HG03439 (cell line): Measurements from ENCODE around the gene BEX1.
"Not testable (repeated sequence)": the region's sequence is repeated elsewhere in the genome, so short reads cannot be mapped to it uniquely, and the experiment has no call there.

ENCODE experiments used
- ATAC-seq: cut with Tn5 transposase; IDR thresholded peaks from one replicate; pipeline ENCODE4 v1.9.1; 2021; ENCODE audit warnings: mild to moderate bottlenecking, moderate library complexity; ENCODE audit not compliant: unreplicated experiment

The BEX1 gene

DNA sequence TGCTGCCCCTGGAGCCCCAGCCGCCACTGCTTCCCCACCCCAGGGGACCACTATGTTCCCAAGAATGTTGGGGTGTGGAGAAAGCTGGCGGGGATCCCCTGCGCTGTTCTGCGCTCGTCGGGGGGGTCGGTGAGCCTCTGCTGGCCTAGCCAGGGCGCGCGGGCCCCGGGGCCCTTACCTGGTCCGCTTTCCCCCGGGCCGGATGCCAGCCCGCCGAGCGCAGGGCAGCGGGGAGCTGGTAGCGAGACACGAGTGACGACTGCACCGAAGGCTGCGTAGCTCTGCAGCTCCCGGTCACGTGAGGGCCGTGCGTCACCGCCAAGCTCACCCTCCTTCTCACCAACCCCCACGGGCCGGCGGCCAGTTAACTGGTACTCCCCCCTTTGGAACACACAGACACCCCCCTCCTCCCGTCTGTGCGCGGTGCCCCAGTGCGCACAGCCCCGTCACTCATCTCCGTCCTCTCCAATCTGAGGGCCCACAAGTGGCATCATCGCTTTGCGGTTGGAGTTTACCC, at the start of gene BEX1:
Gene BEX1 (minus strand): TSS at position 254 of the 517 bp plus-strand sequence. CDS start 897 bp downstream, outside the sequence.
- no peak for ATAC-seq

DNA sequence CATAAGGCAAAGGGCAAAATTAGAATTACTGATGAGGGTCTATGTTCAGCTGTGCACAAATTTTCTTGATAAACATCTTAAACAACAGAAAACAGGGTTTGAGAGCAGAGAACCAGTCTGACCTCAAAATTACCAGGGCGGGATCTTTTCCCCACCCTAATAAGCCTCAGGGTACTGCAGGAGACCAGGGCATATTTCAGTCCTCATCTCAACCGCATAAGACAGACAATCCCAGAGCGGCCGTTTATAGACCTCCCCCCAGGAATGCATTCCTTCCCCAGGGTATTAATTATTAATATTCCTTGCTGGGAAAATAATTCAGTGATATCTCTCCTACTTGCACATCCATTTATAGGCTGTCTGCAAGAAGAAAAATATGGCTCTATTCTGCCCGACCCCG, 45.5 kb upstream of the BEX1 start:
- ATAC-seq, result not testable (repeated sequence)

DNA sequence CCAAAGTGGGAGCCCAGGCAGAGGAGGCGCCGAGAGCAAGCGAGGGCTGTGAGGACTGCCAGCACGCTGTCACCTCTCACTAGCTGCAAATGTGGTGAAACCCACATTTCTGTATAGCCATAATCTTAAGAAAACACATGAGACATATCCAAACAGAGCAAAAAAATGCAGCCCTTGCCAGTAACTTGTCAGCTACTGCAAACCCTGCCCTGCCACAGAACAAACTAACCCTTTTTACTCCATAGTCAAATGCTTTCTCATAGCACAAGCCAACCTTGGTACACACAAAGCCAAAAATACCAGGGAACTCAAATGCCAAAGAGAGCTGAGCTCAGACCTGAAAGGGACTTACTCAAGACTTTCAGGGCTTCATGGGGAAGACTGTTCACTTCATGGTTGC, 43.9 kb upstream of the BEX1 start:
- no peak for ATAC-seq

DNA sequence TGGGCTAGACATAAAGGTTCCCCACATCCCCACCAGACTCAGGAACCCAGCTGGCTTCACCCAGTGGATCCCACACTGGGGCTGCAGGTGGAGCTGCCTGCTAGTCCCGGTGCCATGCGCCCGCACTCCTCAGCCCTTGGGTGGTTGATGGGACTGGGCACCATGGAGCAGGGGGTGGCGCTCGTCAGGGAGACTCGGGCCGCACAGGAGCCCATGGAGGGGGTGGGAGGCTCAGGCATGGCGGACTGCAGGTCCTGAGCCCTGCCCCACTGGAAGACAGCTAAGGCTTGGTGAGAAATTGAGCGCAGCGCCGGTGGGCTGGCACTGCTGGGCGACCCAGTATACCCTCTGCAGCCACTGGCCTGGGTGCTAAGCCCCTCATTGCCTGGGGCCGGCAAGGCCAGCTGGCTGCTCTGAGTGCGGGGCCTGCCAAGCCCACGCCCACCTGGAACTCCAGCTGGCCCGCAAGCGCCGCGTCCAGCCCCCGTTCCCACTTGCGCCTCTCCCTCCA, 43.3 kb upstream of the BEX1 start:
- not testable (repeated sequence) for ATAC-seq

DNA sequence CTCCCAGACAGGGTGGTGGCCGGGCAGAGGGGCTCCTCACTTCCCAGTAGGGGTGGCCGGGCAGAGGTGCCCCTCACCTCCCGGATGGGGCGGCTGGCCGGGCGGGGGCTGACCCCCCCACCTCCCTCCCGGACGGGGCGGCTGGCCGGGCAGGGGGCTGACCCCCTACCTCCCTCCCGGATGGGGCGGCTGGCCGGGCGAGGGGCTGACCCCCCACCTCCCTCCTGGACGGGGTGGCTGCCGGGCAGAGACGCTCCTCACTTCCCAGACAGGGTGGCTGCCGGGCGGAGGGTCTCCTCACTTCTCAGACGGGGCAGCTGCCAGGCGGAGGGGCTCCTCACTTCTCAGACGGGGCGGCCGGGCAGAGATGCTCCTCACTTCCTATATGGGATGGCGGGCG, 40.4 kb upstream of the BEX1 start:
- not testable (repeated sequence) for ATAC-seq

DNA sequence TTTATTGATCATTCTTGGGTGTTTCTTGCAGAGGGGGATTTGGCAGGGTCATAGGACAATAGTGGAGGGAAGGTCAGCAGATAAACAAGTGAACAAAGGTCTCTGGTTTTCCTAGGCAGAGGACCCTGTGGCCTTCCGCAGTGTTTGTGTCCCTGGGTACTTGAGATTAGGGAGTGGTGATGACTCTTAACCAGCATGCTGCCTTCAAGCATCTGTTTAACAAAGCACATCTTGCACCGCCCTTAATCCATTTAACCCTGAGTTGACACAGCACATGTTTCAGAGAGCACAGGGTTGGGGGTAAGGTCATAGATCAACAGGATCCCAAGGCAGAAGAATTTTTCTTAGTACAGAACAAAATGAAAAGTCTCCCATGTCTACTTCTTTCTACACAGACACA, 39.9 kb upstream of the BEX1 start:
- ATAC-seq, result not testable (repeated sequence)

DNA sequence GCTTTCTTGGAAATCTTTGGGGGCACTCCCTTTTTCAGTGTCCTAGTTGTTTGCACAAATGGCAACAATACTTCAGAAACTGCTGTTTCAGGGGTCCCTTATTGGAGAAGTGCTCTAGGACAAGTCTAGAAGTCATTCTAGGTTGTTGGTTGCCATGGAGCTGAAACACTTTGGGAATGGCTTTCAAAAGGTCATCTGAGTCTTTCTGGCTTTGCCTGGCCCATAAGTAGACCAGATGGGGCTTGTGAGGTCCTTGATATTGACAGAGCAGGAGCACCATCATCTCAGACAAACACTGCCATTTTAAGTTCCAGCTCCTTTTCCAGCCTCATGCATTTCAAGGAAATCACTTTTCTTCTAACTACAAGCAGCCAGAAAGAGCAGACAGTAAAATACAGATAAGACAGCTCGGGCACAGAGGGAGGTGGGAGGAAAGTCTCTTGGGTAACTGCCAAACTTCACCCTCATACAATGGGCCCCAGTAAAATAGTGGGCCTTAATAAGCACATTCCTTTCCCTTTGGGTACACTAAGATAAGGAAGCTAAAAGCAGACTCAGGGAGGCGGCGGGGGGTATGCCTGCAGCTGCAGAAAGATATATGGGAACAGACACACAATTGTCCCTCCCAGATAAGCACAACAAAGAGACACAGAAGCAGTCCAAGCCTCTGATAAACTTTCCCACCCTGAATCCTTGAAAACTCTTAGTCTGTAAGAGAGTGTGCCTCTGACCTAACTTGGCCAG, 37.5 kb upstream of the BEX1 start:
- ATAC-seq, result no peak

DNA sequence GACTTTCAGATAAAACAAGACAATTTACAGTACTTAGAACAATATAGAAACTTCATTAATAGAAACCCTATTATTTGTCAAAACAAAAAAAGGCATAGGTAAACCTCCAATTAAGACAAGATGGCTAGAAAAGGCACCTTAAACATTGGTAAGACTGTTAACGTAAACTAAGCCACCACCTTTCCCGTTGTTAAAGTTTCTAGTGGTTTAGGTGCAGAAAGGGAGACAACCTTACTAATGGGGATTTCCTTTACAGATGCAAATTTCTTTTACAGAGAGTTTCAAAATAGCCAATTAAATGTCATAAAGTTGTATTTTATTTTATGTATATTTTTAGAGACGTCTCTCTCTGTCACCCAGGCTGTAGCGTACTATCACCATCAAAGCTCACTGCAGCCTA, 36.5 kb upstream of the BEX1 start:
- ATAC-seq, result no peak

DNA sequence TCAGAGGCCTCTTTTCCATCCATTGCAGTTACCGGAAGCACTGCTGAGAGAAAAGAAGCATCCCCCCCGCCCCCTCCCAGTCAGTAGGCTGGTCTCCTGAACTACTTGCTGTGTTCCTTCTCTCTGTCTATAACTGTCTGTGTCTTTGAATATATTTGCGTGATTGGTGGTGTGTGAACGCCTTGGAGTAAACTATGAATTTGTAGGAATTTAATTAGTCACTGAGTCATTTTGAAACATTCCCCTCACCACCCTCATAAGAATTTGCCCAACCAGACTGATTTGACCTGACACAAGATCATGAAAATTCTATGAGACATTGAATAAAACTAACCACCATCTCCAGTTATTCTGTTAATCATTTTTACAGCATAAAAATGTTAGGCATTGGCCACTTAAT, 35.7 kb upstream of the BEX1 start:
- no peak for ATAC-seq

DNA sequence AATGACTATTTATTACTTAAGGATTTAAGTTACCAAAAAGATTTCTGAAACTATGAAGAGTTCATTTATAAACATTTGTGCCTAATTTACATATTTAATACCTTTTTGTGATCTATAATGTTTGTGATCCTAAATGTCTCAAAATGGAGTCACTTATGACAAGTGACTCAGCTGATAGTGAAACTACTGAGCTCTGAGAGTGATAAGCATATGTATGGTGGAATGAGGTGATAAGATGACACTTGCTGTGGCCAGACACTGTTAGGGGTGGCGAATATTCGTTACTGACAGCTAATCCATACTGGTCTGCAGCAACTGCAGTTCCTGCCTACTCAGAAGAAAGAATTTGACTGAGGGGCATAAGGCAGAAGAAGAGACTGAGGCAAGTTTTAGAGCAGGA, 34.5 kb upstream of the BEX1 start:
- no peak for ATAC-seq

DNA sequence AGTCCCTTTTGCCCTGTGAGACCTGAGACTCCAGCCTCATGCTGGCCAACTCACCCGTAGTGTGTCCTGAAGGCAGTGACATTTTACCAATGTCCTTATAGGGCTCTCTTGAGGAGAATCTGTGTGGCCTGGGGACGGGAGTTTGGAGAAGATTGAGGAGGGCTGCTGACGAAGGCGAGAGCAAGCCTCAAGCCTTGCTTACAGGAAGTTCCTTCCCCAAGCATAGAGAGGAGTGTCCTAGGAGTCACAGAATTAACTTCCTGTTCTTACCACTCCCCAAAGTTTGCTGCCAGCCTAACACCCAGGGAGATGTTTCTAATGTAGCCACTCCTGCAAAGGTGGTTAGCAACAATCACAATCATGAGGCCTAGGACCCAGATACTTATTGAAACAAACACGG, 29.0 kb upstream of the BEX1 start, which contains the start of gene NXF3:
Gene NXF3 (minus strand): TSS at position 202 of the 400 bp plus-strand sequence. CDS start 120 bp downstream, at position 82.
- ATAC-seq, result no peak

DNA sequence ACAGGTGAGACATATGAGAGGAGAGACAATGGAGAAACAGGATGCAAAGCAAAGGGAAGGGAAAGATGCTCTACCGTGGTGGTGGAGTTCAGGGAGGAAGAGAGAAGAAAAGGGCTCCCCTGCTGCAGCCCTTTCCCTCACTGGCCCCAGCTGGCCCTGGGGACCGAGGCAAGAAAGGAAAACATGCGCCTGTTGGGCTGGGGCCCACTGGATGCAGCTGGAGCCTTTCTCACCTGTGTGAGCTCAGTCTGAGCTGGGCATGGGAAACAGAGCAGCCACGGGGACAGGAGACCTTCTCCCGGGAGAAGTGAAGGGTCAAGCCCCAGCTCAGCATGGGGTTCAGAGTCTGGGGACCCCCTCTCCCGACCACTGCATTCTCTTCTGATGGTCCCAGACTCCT, 17.1 kb upstream of the BEX1 start:
- no peak for ATAC-seq

DNA sequence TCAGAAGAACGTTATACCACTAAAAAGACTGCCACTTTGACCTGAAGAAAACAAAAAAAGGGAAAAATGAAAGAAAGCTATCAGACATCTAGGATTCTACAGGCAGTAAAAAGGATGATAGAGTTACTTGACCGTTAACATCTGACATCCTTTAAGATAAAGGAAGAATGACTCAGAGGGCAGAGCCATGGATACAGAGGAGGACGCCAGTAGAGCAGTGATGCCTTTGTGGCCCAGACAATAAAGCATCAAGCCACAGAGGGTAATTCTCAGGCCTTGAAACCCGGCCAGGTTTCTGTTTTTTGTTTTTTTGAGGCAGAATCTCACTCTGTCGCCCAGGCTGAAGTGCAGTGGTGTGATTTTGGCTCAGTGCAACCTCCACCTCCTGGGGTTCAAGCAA, 9.5 kb upstream of the BEX1 start:
- ATAC-seq, result no peak

DNA sequence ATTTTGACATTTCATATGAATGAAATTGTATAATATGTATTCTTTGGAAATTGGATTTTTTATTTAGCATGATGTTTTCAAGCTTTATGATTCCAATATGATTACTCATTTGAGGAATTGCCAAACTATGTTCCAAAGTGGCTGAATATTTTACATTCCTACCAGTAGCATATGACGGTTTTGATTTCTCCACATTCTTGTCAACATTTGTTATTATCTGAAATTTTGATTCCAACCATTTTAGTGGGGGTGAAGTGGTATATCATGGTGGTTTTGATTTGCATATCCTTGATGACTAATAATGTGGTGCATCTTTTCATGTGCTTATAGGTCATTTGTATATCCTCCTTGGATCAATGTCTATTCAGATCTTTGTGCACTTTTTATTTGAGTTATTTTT, 2.6 kb upstream of the BEX1 start:
- ATAC-seq, result no peak

DNA sequence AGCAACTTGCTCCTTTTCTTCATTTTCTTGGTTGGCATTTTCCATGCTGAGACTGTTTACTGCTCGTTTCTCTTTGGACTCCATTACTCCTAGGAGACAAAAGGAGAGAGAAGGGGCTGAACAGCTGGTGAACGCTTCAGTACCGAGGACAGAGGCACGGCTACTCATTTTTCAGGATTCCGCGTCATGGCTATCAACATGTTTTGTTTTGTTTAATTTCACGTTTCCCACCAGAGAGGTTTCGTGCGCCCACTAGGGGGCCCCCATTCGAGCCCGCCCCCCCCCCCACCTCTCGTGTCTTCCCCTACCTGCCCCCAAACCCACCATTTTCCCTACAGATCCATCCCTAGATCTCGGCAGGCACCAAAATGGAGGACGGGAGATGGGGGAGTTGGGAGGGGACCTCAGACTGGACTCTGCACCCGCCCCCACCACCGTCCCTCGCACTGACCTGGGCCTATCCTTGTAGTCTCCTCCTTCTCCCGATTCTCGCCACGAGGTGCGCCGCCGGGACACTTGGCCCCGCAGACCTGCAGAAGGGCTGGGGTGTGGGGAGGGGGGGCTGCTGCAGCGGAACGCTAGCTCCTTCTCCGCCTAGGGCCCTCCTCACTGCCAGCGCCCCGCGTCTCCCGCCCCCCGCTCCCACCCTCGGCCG, 653 bp downstream of the BEX1 start:
- no peak for ATAC-seq

DNA sequence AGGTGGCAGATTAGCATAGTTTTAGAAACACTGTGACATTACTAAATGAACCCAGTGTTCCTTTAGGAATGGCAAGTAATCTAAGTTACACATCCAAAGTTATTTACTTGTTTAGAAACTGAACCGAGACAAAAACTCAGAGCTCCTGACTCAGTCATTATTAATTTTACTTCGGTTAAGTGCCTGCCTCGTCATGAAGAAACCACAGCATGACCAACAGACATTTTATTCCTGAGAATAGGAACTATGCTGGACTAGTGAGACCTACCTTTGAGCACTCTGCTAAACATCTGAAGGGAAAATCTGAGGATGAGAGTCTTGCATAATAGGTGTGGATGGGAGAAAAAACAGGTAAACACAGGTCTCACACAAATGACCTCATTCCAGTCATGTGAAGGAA, 2.5 kb downstream of the BEX1 start:
- ATAC-seq, result no peak

DNA sequence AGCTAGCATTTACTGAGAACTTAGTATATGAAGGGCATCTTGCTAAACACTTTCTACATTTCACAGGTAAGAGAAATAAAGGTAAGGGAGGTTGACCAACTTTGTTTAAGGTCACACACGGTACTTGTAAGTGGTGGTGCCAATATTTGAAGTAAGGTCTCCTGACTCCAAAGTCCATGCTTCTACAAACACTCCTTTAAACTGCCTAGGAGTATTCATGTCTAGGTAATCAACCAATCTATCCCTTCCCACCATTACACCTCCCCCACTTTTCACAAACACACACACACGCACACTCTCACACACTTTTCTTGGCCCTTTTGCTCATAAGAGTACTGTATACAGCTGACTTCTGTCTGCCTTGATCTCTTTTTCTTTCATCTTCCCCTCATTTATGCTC, 7.1 kb downstream of the BEX1 start:
- no peak for ATAC-seq

DNA sequence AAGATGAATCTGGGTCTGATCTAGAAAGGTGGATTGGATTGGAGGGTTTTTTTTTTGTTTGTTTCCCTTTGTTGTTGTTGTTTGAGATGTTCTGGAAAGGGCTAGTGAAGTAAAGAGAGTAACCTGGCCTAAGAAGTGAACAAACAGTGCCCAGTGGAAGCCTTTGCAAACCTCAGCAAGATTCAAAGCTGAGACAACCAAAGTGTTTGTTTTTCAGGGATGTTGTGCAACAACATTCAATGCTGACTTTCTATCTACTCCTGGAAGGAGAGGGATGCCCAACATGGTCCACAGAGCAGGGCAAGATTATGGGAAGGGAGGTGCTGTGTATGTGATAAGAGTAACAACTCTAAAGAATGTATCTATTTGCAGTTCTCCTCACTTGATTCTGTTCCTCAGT, 11.3 kb downstream of the BEX1 start:
- no peak for ATAC-seq

DNA sequence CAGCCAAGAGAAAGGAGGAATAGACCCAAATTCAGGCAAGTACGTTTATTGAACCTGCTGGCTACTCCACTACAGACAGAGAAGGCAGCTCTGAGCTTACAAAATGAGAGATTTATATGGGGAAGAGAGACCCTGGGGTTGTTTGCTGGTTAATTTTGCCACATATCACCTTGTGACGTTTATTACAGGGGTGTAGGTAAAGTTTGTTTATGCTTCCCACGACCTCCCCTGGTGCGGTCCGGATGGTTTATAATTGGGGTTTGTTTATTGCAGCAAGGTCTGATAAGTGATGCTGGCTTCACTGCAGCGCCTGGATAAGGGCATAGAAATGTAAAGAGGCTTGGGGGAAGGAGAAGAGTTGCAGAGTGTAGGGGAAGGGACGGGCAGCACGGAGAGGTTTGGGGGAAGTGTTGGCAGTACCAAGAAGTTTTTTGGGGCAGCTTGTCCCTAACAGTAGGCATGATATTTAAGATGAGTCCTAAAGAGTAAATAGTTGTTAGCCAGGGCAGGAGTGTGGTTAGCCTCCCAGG, 12.6 kb downstream of the BEX1 start:
- ATAC-seq, result no peak

DNA sequence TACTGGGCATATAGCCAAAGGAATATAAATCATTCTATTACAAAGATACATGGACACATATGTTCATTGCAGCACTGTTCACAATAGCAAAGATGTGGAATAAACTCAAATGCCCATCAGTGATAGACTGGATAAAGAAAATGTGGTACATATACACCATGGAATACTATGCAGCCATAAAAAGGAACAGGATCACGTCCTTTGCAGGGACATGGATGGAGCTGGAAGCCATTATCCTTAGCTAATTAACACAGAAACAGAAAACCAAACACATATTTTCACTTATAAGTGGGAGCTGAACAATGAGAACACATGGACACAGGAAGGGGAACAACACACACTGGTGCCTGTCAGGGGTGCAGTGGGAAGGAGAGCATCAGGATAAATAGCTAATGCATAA, 30.6 kb downstream of the BEX1 start:
- ATAC-seq, result not testable (repeated sequence)

DNA sequence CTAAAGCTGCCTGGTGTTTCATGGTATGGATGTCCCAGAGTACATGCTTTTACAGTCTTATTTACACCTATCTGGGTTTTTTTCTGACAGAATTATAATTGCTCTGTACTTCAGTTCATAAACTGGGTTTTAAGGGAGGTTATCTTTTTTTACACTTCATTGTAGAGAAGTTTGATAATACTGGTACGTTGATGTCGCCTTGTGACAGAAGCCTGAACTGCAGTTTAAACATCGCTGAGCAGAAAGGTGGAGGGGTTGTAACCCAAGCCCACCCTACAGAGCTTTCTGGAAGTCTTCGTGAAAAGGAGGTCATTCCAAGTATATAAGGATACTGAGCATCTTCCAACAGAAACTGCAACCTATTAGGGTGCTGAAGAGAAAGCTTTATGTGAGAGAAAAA, 46.4 kb downstream of the BEX1 start:
- no peak for ATAC-seq

DNA sequence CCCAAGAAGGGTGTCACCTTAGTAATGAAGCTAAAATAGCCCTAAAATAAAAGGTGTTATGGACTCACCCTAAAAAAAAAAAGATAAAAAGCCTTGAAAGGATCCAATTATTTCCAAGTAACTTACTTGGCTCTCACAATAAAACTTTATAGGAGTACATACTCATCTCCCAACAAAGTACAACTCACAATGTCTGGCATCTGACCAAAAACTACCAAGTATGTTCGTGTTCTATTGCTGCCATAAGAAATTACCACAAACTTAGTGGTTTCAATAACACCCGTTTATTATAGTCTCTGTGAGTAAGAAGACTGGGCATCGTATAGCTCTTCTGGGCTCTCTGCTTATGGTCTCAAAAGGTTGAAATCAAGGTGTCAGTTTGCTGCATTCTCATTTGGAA, 51.0 kb downstream of the BEX1 start:
- no peak for ATAC-seq
